ENCODE measurements around the gene C2CD4B.

Gene C2CD4B

GRCh38 chr15:62165104-62165792, at the start of gene C2CD4B:
Gene C2CD4B (minus strand): TSS chr15:62165285. CDS start chr15:62164984, 301 bp downstream.
- DNase-seq (ENCODE audit: low read depth): no peak

- no peak for DNase-seq (ENCODE audit: low read depth)
Measured at GRCh38 chr15:62212741-62213140, 47.7 kb upstream of the C2CD4B start.

GRCh38 chr15:62211348-62211747, 46.3 kb upstream of the C2CD4B start:
- no peak for DNase-seq (ENCODE audit: low read depth)

GRCh38 chr15:62209821-62210220, 44.7 kb upstream of the C2CD4B start:
- no peak for DNase-seq (ENCODE audit: low read depth)

DNA sequence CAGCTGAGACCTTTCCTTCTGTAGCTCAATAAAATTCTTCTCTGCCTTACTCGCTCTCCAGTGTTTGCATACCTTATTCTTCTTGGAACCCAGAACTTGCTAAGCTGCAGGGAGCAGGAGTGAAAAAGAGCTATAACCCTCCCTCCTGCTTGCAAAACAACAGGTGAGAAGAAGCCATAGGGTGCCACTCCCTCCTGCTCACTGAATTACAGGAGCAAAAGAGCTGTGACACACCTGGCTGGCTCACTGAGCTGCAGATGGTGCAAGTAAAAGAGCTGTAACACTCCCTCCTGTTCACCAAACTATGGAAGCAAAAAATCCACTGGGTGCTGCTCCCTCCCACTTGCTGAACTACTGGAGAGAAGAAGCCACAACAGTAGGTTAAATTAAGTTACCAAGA, 44.2 kb upstream of the C2CD4B start:
- no peak for DNase-seq (ENCODE audit: low read depth)

- no peak for DNase-seq (ENCODE audit: low read depth)
Measured at GRCh38 chr15:62208884-62209283, 43.8 kb upstream of the C2CD4B start.

- no peak for DNase-seq (ENCODE audit: low read depth)
Measured at GRCh38 chr15:62208367-62208766, 43.3 kb upstream of the C2CD4B start.

DNA sequence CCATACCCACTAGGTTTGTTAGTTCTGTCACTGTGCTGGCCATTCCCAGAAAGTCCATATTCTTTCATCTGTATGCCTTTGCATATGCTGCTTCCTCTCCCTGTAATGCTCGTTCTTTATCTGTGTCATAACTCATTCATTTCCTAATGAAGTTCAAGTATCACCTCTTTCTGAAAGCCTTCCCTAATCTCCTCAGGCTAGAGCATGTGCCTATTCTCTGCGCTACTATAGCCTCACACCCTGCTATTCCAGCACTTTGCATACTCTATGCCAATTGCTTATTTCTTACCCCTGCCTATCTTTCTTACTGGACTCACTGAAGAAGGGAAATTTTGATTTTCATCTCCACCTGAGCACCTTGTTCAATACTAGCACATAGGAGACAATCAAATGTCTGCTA, 25.6 kb upstream of the C2CD4B start:
- no peak for DNase-seq (ENCODE audit: low read depth)

DNA sequence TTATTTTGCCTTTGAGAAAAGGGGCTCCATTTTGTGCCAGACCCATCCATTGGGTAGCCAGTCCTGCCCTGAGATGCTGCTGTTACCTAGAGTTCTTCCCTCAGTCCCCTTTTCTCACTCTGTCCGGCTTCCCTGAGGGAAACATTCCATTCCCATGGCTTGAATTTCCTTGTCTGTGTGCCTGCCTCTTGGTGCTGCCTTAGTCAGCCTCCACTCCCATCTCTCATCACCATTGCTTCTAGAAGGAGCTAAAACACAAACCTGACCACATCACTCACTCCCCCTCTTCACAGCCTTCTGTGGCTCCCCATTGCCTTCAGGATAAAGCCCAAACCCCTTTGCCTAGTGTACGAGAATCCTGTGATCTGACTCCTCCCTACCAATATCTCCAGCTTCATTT, 25.2 kb upstream of the C2CD4B start:
- no peak for DNase-seq (ENCODE audit: low read depth)

GRCh38 chr15:62188744-62189143, 23.7 kb upstream of the C2CD4B start:
- no peak for DNase-seq (ENCODE audit: low read depth)

DNA sequence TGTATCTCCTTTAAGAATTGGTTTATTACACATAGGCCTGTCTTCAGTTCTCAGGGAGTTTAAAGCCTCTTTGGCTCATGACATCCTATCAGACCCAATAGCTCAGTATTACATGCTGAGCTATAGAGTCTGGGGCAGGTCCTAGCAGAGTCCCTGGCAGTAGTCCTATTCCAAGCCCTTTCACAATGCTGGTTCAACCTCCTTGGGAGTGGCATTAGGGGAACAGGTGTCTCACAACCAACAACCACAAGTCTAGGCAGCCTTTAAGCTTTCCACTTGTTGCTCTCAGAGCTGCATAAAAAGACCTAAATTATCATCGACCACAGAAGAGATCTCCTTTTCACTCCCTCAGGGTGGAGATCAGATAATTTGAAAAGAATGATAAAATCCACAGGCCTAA, 22.8 kb upstream of the C2CD4B start:
- DNase-seq (ENCODE audit: low read depth): no peak

GRCh38 chr15:62187425-62187824, 22.3 kb upstream of the C2CD4B start:
- no peak for DNase-seq (ENCODE audit: low read depth)

GRCh38 chr15:62186578-62186977, 21.5 kb upstream of the C2CD4B start:
- no peak for DNase-seq (ENCODE audit: low read depth)

GRCh38 chr15:62183130-62183529, 18.0 kb upstream of the C2CD4B start:
- no peak for DNase-seq (ENCODE audit: low read depth)

- DNase-seq (ENCODE audit: low read depth): no peak
Measured at GRCh38 chr15:62173215-62173614, 8.1 kb upstream of the C2CD4B start.

GRCh38 chr15:62171882-62172281, 6.8 kb upstream of the C2CD4B start:
- DNase-seq (ENCODE audit: low read depth): no peak

DNA sequence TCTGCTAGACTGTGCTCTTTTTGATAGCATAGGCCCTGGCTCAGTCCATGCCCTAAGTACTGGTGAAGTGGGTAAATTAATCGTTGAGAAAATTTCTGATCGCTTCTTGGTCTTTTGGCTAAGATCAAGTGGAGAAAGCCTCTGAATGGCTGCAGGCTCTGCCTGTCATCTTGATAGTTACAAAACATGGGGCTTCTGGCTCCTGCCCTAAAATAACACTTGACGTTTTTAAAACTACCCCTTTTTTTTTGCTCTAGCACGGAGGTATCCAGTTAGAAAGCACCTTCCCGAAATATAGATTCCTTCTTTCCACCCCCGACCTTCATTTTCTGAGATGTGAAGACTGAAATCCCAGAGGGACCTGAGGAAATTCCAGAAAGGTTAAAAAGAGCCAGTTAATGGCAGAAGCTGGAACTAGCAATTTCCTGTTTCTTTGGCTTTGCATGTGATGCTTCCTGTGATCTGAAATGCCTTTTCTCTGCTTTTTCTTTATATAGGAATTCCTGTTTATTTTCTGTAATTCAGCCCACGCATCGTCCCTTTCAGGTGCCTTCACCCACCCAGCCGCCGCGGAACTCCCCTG, 799 bp upstream of the C2CD4B start:
- DNase-seq (ENCODE audit: low read depth): no peak

- no peak for DNase-seq (ENCODE audit: low read depth)
Measured at GRCh38 chr15:62164396-62165103, 535 bp downstream of the C2CD4B start.

DNA sequence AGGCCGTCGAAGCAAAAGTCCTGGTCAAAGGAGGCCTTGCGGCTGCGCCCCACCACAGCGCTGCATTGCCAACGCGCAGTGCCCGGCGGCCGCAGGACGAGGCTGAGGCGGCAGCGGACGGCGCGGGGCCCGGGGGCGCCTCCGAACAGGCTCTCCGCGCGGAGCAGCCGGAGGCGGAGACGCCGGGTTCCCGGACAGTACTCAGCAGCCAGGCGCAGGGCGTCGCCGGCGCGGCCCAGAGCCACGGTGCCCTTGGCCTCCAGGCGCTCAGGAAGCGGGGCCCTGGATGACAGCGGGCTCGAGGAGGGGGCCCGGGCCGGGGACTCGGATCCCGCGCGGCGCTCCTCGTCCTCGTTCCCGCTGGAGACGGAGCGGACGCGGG, 1.1 kb downstream of the C2CD4B start:
- no peak for DNase-seq (ENCODE audit: low read depth)

DNA sequence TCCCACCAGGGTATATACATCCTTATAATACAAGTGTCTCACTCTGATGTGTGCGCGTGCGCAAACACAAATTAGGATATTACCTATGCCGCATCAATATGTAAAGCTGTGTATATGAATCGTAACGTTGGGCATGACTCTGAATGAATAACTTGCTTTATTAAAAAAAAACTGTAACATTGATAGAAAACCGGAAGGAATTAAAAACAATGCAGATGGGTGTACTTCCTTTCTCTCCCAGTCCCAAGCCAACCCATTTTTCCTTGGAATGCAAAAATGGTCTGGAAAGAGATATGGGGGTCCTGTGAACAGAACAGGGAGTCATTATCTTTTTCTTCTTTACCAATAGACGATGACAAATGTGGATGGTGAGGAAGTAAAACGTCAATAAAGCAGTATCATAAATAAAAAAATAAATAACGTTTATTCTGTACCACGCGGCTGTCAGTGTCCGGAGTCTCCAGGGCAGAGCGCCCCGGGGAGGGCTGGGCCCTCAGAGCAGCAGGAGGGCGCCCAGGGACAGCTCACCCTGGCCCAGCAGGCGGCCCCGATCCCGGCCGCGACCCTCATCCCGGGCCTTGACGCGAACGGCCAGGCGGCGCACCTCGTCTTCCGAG, 1.6 kb downstream of the C2CD4B start:
- no peak for DNase-seq (ENCODE audit: low read depth)

DNA sequence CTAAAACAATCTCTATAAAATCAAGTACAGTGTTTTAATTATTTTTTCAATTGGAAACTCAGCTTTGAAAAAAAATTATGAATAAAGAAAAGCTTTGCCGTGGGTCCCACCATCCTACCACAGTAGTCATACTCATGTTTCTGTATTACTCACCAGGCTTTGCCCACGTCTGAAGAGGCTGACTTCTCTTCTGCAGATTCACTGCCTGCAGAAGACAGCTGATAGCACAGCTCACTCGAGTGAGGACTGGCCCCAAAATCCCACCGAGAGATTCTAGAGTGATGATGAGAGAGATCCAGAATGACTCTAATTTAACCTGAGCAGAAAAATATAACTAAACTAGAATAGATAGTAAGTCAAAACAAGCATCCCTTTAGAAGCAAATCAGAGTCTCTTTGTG, 11.9 kb downstream of the C2CD4B start:
- peak; percentile 33 for DNase-seq (ENCODE audit: low read depth)

DNA sequence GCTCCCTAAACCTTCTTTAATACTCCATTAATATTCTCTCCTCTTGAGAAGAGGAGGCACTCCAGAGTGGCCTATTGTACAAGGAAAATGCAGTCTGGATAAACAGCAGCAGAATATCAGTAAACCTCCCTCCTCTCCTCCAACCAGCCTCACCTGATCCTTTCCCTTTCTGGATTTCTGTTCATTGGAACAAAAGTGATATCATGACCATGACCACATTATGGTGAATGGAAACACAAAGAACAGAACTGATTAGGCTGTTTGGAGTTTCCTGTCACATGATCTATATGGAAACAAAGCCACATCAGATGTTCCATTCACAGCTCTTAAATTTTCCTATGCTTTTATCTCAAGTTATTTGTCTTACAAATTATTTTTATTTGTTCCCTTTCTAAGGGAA, 14.6 kb downstream of the C2CD4B start:
- DNase-seq (ENCODE audit: low read depth): no peak

DNA sequence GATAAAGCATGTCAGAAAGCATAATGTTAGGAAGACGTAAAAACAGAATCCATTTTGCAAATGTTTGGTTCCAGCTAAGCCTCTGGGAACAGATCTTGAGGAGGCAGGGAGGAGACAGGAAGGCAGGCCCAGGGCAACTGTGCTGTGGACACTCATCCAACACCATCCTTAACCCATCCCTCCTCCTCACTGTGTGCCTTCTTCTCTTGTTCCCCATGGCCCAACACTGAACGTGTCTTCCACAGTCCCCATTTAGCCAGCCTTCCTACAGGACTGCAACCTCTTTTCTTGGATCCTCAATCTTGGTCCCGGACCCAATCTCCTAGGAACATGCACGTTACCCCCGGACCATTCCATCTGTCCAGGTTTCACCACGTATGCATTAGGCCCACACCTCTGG, 15.4 kb downstream of the C2CD4B start:
- no peak for DNase-seq (ENCODE audit: low read depth)
